GM12892 (cell line): ENCODE data around the gene SFXN5.

Experiments used
- POLR2A ChIP-seq: IDR thresholded peaks from 2 replicates; pipeline ENCODE4 v1.6.1; 2011; ENCODE audit warnings: low read depth, low read length, control low read depth
- POLR2AphosphoS5 ChIP-seq: IDR thresholded peaks from 2 replicates; pipeline ENCODE4 v1.6.1; 2011; ENCODE audit warnings: low read depth, low read length, control low read depth
- TAF1 ChIP-seq: IDR thresholded peaks from 2 replicates; pipeline ENCODE4 v1.6.1; 2011; ENCODE audit warnings: low read depth, mild to moderate bottlenecking, control low read depth, low read length, borderline replicate concordance

- TF ChIP-seq POLR2AphosphoS5 (no peak), POLR2A (no peak), TAF1 (no peak)
These were observed 2.9 kb upstream of the SFXN5 start for GRCh38 chr2:73074110-73075069.
